GM18507 (cell line): ENCODE results near the gene ST8SIA4.
"Not testable (repeated sequence)": the region's sequence is repeated elsewhere in the genome, so short reads cannot be mapped to it uniquely, and the experiment has no call there.

Experiments
- DNase-seq: peaks from one replicate; pipeline ENCODE4 v3.0.0; 2011; ENCODE audit warnings: low read depth; ENCODE audit not compliant: insufficient read length; ENCODE audit errors: extremely low spot score
- FAIRE-seq: peaks from 2 replicates; lab custom pipeline; 2011; peaks lifted over from hg19 to GRCh38; lab: Jason Lieb, UNC

The ST8SIA4 gene

GRCh38 chr5:100790951-100791350, 112.1 kb downstream of the ST8SIA4 start:
- no peak for FAIRE-seq
- no peak for DNase-seq

DNA sequence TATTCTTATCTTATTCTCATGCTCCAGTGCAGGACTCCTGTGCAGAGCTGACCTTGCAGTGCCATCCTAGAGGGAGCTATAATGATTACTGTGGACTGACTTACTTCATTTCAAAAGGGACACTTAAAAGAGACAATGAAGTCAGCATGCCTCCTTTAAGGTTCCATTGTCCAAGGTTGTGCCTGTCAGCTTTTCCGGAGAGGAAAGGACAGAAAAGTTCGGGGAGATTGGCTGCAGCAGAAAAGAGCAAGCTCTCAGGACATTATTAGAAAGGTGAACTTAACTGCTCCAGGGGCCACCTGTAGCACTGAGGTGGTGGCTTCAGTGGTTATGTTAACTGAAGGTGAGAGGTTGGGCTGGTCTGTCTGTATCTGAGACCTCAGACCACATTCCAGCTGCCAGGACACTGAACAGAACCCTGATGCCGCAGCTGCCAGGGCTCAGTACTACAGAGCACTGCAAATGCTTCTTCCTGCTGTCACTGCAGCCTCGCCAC, 112.9 kb downstream of the ST8SIA4 start:
- FAIRE-seq: peak; percentile 76
- DNase-seq: no peak

- FAIRE-seq (no peak), DNase-seq (no peak)
Measured at GRCh38 chr5:100789694-100790093, 113.4 kb downstream of the ST8SIA4 start.

- DNase-seq: no peak
- peak; percentile 84 for FAIRE-seq
Measured at GRCh38 chr5:100788417-100788816, 114.7 kb downstream of the ST8SIA4 start.

DNA sequence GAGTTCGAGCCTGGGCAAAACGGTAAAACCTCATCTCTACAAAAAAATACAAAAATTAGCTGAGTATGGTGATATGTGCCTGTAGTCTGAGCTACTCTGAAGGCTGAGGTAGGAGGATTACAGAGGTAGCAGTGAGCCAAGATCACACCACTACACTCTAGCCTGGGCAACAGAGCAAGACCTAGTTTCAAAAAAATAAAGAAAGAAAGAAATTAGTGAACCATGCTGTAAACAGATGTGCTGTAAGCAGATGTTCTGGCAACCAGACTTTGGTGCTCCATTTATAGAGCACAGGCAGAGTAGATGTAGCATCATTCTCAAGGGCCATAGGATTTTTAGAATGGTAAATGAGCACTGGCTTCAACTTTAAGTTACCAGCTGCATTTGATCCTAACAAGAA, 115.4 kb downstream of the ST8SIA4 start:
- FAIRE-seq: peak; percentile 87

DNA sequence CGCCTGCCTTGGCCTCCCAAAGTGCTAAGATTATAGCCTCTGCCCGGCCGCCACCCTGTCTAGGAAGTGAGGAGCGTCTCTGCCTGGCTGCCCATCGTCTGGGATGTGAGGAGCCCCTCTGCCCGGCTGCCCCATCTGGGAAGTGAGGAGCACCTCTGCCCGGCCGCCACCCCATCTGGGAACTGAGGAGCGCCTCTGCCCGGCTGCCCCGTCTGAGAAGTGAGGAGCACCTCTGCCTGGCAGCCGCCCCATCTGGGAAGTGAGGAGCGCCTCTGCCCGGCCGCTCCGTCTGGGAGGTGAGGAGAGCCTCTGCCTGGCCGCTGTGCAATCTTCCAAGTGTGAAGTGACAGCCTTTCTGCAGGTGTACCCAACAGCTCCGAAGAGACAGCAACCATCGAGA, 117.5 kb downstream of the ST8SIA4 start:
- DNase-seq, FAIRE-seq: not testable (repeated sequence)

More for the DNA sequence above, 115.4 kb downstream of the ST8SIA4 start:
- no peak for DNase-seq

GRCh38 chr5:100780376-100780870, 122.7 kb downstream of the ST8SIA4 start:
- FAIRE-seq (peak; percentile 94), DNase-seq (no peak)

DNA sequence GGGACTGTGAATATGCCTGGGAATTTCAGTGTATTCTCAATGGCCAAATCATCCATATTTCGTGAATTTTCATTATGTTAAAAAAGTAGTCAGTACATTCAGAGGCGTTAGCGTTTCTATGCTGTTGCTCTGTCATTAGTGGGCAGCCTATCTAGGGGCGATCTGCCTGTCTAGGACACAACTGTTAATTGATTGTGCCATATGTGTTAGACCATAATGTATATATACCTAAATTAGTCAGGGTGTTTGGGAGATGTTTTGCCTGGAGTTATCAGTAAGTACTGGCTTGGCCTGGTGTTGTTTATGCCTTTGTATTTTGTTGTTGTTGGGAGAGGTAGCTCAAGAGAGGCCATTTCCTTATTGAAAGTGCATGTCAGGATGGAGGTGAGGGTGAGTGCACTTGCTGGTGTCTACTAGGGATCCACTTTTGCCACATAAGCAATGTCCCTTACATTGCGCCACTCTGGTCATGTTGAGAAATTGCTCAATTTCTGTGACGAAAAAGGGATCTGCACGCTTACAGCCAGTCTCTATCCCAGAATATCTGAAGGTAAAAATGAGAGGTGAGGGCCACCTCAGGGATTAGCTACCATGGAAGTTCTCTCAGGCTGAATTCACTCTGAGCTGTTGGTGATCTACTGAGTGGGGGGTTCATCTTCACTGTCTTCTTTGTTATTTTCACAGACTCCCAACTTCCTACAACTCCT, 123.3 kb downstream of the ST8SIA4 start:
- FAIRE-seq: peak; percentile 15
- DNase-seq: no peak

DNA sequence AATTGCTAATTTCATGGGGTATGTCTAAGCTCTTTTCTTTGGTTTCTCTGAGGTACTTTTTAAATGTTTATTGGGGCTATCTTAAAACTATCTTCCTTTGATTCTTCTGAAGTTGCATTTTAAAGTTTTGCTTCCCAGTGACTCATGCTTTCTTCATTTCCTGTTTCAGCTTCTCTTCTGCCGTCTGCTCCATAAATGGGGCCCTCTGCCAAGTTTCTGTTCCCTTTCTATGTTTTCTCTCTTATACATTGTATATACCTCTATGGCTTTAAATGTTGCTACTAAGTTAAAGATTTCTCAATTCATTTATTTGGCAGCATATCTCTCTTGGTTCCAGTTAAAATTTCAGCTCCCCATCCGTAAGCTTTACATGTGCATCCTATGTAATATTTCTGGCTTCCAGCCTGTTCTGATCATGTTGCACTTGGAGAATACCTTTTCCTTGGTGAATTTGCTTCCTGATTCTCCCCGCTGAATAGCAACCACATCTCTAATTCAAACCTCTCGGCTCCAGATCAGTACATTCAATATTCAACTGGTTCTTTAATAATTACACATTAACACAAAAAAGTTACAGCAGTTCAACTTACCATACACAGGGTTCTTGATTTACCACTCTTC, 125.3 kb downstream of the ST8SIA4 start:
- no peak for DNase-seq
- peak; percentile 97 for FAIRE-seq

DNA sequence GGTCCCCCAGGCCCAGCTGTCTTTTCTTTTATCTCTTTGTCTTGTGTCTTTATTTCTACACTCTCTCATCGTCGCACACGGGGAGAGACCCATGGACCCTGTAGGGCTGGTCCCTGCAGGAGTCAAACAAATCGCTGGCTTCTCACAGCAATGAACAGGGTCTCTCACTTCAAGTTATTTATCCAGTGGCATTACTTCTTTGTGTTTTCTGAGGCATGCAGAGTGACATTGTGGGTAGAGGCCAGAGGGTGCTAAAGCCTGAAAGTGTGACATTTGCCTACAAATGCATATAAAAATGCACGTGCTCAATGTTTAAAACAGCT, 127.6 kb downstream of the ST8SIA4 start:
- no peak for DNase-seq
- FAIRE-seq: peak; percentile 18

DNA sequence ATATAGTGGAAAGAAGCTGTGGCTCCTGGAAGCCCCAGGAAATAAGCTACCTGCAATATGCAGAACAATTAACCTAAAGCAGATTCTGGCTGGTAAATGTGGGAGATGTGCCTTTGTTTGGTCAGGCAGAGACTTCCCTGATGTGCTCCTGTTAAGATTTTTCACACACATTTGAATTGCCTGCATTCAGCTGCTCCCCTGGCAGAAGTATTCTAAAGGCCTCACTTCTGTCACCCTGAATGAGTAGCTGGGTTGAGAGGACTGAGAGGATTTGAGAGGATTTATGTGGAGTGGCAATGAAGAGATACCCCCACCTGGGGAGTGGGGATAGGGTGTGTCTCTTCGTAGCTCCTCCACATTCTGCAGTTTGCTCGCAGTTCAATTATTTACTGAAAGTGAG, 130.5 kb downstream of the ST8SIA4 start:
- FAIRE-seq (no peak), DNase-seq (no peak)

- DNase-seq: no peak
- FAIRE-seq: peak; percentile 15
Measured at GRCh38 chr5:100772006-100772405, 131.1 kb downstream of the ST8SIA4 start.

- no peak for DNase-seq
- FAIRE-seq: peak; percentile 72
Measured at GRCh38 chr5:100771181-100771580, 131.9 kb downstream of the ST8SIA4 start.

DNA sequence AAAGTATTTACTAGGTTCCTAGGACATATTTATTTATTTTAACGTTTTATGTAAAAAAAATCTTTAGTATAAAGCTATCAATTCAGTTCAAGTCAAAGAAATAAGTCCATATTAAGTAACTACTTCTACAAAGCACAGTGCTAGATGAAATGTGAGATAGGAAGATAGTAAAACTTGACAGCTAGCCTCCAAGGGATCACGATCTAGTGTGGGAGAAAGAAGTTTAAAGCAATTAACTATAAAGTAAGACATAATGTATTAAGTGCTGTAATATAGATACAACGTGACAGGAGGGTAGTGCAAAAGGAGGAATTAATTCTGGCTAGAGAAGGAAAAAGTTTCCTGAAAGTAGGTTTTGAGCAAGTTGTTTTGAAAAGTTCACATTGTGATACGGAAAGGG, 134.9 kb downstream of the ST8SIA4 start:
- no peak for FAIRE-seq

GRCh38 chr5:100762995-100763394, 140.1 kb downstream of the ST8SIA4 start:
- FAIRE-seq (no peak), DNase-seq (no peak)

More for the DNA sequence above, 134.9 kb downstream of the ST8SIA4 start:
- DNase-seq: no peak

DNA sequence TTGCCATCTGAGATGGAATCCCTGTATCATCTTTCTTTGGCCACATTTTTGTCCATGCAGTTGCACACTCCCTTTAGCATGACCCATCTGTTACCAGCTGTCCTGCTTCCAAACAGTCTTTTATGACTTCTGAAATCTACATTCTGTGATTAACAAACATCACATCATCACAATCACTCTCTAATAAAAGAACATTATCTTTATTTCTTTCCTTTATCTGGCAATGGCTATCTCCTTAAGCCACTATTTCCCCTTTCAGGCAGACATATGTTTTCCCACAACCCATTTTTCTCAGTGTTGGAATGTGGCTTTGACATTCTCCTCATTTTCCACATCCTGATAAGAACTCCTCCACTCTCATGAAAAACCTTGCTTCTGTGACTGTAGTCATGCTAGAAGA, 141.0 kb downstream of the ST8SIA4 start:
- FAIRE-seq (no peak), DNase-seq (no peak)

DNA sequence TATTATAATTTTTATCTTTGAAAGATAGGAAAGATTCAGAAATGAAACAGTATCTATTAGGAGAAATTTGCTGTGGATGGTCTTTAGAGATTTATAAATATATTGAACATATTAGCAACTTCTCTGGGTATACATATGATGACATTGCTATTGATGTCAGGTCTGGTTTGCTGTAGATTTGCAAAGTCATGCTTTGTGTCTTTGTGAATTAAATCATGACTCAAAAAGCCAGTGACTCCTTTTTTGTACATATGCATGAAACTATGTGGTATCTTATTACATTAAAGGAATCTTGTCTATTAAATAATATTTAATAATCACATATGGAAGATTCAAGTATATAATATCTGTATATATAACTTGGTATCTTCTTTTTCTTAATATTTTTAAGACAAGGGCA, 141.9 kb downstream of the ST8SIA4 start:
- DNase-seq (no peak), FAIRE-seq (no peak)

- DNase-seq (no peak), FAIRE-seq (no peak)
Measured at GRCh38 chr5:100760688-100761087, 142.4 kb downstream of the ST8SIA4 start.

DNA sequence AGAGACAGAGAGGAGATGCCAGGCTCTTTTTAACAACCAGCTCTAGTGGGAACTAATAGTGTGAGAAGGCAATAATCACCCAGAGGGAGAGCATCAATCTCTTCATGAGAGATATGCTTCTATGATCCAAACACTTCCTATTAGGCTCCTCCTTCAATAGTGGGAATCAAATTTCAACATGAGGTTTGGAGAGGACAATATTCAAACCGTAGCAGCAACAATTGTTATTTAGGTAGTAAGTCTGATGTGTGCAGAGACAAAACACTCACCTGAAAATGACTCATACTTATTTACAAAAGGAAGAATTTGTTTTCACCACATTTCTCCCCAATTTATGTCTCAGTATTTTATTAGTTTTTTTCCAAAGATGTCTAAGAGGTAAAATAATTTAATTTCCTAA, 144.3 kb downstream of the ST8SIA4 start:
- no peak for DNase-seq
- peak; percentile 35 for FAIRE-seq

GRCh38 chr5:100758306-100758705, 144.8 kb downstream of the ST8SIA4 start:
- no peak for FAIRE-seq
- DNase-seq: no peak

- DNase-seq (no peak), FAIRE-seq (no peak)
Measured at GRCh38 chr5:100757618-100758017, 145.5 kb downstream of the ST8SIA4 start.
